ENCODE measurements around the gene LCNL1.

DNA sequence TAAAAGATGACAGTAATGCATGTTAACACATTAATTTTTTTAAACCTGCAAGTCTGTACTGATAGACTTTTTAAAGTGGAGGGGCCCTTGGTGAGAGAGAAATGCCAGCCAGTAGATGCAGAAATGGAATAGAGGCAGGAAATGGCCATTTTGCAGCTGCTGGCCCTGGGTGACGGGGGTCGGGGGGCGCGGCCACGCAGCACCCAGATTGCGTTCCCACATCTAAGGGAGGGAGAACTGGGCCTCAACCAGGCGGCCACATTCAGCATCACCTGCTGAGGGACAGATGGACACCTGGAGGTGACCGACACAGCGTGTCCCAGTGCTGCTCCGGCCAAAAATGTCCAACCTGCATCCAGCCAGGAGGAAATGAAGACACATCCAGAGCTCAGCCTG is 19.9 kb downstream of the LCNL1 start:
- no peak for TF ChIP-seq CTCF (IDR thresholded peaks at IDR 0.05; ENCODE audit: insufficient read depth, low read depth, low read length)
- no peak for TF ChIP-seq EZH2 (IDR thresholded peaks at IDR 0.05; ENCODE audit: insufficient read depth, low read length)

Measured in astrocyte (in vitro differentiated cells and primary cell).